Stimulated activated CD4-positive, alpha-beta T cell treated with anti-CD3 and anti-CD28 coated beads, Interleukin-15, amount 100 ng/mL, for 1 hour (primary cell): ENCODE data around the gene PML.

Experiments used
- DNase-seq, 2 donors: peaks; one replicate each; pipeline ENCODE4 v3.0.0-alpha.2; 2020; ENCODE audit warnings: low read depth in 1 of 2, low spot score in 1 of 2

Gene PML

GRCh38 chr15:73994413-73994883 lies at the start of gene PML:
TSS of gene PML (plus strand) at chr15:73994716. CDS start at chr15:73994813, 97 bp downstream.
- DNase-seq, result peak; percentile 79 to 83

- DNase-seq, result no peak
These were observed 49.4 kb upstream of the PML start for GRCh38 chr15:73945130-73945508.

- DNase-seq, result no peak
These were observed 48.3 kb upstream of the PML start for GRCh38 chr15:73946046-73946721.

- no peak for DNase-seq
These were observed 47.6 kb upstream of the PML start for GRCh38 chr15:73946795-73947370.

- DNase-seq, result no peak
These were observed 46.9 kb upstream of the PML start for GRCh38 chr15:73947651-73948050.

- DNase-seq, result no peak
These were observed 46.1 kb upstream of the PML start for GRCh38 chr15:73948396-73948795.

GRCh38 chr15:73948982-73949381 lies 45.5 kb upstream of the PML start:
- DNase-seq, result no peak

GRCh38 chr15:73949496-73949895 lies 45.0 kb upstream of the PML start:
- no peak for DNase-seq

GRCh38 chr15:73950479-73950830 lies 44.1 kb upstream of the PML start:
- DNase-seq, result no peak

- peak; percentile 55 to 63 for DNase-seq
These were observed 43.5 kb upstream of the PML start for GRCh38 chr15:73950831-73951561.

- DNase-seq, result no peak
These were observed 42.9 kb upstream of the PML start for GRCh38 chr15:73951601-73952000.

- DNase-seq, result no peak
These were observed 42.2 kb upstream of the PML start for GRCh38 chr15:73952171-73952912.

GRCh38 chr15:73952913-73953750 lies 41.4 kb upstream of the PML start:
- DNase-seq, result no peak

- no peak for DNase-seq
These were observed 40.0 kb upstream of the PML start for GRCh38 chr15:73954188-73955145.

GRCh38 chr15:73955326-73955725 lies 39.2 kb upstream of the PML start:
- no peak for DNase-seq

GRCh38 chr15:73955861-73956742 lies 38.4 kb upstream of the PML start:
- no peak for DNase-seq

GRCh38 chr15:73956743-73957135 lies 37.8 kb upstream of the PML start:
- no peak for DNase-seq

- DNase-seq, result no peak
These were observed 37.2 kb upstream of the PML start for GRCh38 chr15:73957276-73957675.

- no peak for DNase-seq
These were observed 36.7 kb upstream of the PML start for GRCh38 chr15:73957785-73958184.
